Effector memory CD8-positive, alpha-beta T cell (primary cell): ENCODE results near the gene LRFN3.

Source experiments
- ATAC-seq: fragments of 150-1000 bp; cut with Tn5 transposase; replicated peaks from 2 replicates; pipeline ENCODE4 v1.10.0; 2021; ENCODE audit warnings: mild to moderate bottlenecking, moderate library complexity
- DNase-seq, 3 experiments: peaks; one replicate each; pipeline ENCODE4 v3.0.0; 2021
- H3K27ac Mint-ChIP-seq, 2 donors: one replicate each; pipeline ENCODE4 v1.8.0; 2022; ENCODE audit warnings: mild to moderate bottlenecking in 2 of 2, mixed read lengths in 2 of 2, moderate library complexity in 2 of 2
- H3K27me3 Mint-ChIP-seq, 2 donors: one replicate each; pipeline ENCODE4 v1.8.0; 2022; ENCODE audit warnings: mixed read lengths in 2 of 2
- H3K36me3 Mint-ChIP-seq: one replicate; pipeline ENCODE4 v1.8.0; 2022; ENCODE audit warnings: mild to moderate bottlenecking, moderate library complexity, mixed read lengths; ENCODE audit not compliant: insufficient read depth
- H3K4me1 Mint-ChIP-seq, 2 donors: one replicate each; pipeline ENCODE4 v1.8.0; 2022; ENCODE audit warnings: low read depth in 2 of 2, mixed read lengths in 2 of 2
- H3K4me3 Mint-ChIP-seq, 2 donors: one replicate each; pipeline ENCODE4 v1.8.0; 2022; ENCODE audit warnings: mild to moderate bottlenecking in 2 of 2, mixed read lengths in 2 of 2, moderate library complexity in 2 of 2
- H3K9me3 Mint-ChIP-seq, 2 donors: one replicate each; pipeline ENCODE4 v1.8.0; 2022; ENCODE audit warnings: mixed read lengths in 2 of 2

Gene LRFN3

DNA sequence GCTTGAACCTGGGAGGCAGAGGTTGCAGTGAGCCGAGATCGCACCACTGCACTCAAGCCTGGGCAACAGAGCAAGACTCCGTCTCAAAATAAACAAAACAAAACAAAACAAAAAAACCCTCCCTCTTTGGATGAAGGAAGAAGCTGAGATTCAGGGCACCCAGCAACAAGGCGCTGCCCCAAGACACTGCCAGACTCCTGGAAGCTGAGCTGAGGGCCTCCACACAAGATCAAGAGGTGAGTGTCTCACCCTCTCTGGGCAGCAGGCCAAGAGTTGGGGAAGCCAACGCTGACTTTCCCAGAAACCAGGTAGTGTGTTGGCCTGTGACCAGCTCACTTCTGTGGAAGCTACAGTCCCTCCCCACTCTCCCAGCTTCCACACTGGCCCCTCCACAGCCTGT lies 24.4 kb upstream of the LRFN3 start:
- Mint-ChIP-seq H3K4me1 (peaks cover 14 to 21% of the 10 kb centered on the region in 2 donors), H3K27ac (no peak overlapping the region), H3K4me3 (no peak overlapping the region), H3K36me3 (peaks cover 3% of the 10 kb centered on the region), H3K9me3 (no peaks in the 10 kb centered on the region), H3K27me3 (no peaks in the 10 kb centered on the region)
- DNase-seq (no peak), ATAC-seq (no peak)

GRCh38 chr19:35913589-35913988 lies 22.6 kb upstream of the LRFN3 start:
- peak overlapping the region in 1 of 2 donors; percentile 74 for H3K27ac Mint-ChIP-seq
- DNase-seq (no peak), ATAC-seq (no peak)
- H3K36me3 Mint-ChIP-seq, result no peaks in the 10 kb centered on the region
- no peaks in the 10 kb centered on the region for H3K27me3 Mint-ChIP-seq
- peaks cover 6 to 11% of the 10 kb centered on the region in 2 donors for H3K4me1 Mint-ChIP-seq
- H3K9me3 Mint-ChIP-seq, result no peaks in the 10 kb centered on the region
- H3K4me3 Mint-ChIP-seq, result no peak overlapping the region

DNA sequence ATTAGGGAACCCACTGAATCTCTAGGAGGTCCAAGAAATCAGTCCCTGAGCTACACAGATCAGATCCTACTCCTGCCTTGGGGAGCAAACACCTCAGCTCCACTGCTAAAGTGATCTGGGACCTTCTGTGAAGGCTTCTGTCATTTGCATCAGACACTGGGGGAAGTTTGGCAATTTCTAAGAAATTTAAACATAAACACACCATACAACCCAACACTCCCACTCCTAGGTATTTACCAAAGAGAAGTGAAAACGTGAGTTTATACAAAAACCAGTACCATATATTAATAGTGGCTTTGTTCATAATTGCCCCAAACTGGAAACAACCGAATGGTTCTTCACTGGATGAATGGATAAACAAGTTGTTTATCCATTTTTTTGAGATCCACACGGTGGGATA lies 20.7 kb upstream of the LRFN3 start:
- Mint-ChIP-seq H3K36me3 (no peaks in the 10 kb centered on the region), H3K27me3 (no peaks in the 10 kb centered on the region), H3K27ac (no peak overlapping the region), H3K9me3 (no peaks in the 10 kb centered on the region), H3K4me3 (no peak overlapping the region), H3K4me1 (peaks cover 0 to 2% of the 10 kb centered on the region in 2 donors)
- ATAC-seq, result no peak
- DNase-seq, result no peak

DNA sequence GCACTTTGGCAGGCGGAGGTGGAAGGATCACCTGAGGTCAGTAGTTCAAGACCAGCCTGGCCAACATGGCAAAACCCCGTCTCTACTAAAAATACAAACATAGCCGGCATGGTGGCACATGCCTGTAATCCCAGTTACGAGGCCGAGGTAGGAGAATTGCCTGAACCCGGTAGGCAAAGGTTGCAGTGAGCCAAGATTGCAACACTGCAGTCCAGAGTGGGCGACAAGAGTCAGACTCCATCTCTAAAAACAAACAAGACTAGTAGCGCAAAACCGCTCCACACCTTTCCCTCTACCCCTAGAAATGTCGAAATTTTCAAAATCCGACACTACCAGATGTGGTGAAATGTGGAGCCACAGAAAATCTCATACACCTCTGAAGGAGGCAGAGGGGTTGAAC lies 16.9 kb upstream of the LRFN3 start:
- no peaks in the 10 kb centered on the region for H3K36me3 Mint-ChIP-seq
- H3K4me1 Mint-ChIP-seq, result no peaks in the 10 kb centered on the region
- H3K9me3 Mint-ChIP-seq, result no peaks in the 10 kb centered on the region
- no peaks in the 10 kb centered on the region for H3K27me3 Mint-ChIP-seq
- no peak for ATAC-seq
- no peak overlapping the region for H3K4me3 Mint-ChIP-seq
- H3K27ac Mint-ChIP-seq, result no peak overlapping the region
- no peak for DNase-seq

GRCh38 chr19:35921012-35921411 lies 15.2 kb upstream of the LRFN3 start:
- ATAC-seq (no peak), DNase-seq (no peak)
- H3K4me3 Mint-ChIP-seq, result no peak overlapping the region

GRCh38 chr19:35925501-35925900 lies 10.7 kb upstream of the LRFN3 start:
- ATAC-seq (no peak), DNase-seq (no peak)
- Mint-ChIP-seq H3K4me3 (no peak overlapping the region), H3K27me3 (no peaks in the 10 kb centered on the region), H3K9me3 (peaks cover 0 to 8% of the 10 kb centered on the region in 2 donors), H3K4me1 (peaks cover 19 to 29% of the 10 kb centered on the region in 2 donors), H3K27ac (no peak overlapping the region), H3K36me3 (peaks cover 5% of the 10 kb centered on the region)

More at GRCh38 chr19:35921012-35921411, 15.2 kb upstream of the LRFN3 start:
- Mint-ChIP-seq H3K4me1 (peaks cover 0 to 3% of the 10 kb centered on the region in 2 donors), H3K36me3 (no peaks in the 10 kb centered on the region), H3K27ac (no peak overlapping the region), H3K27me3 (no peaks in the 10 kb centered on the region), H3K9me3 (peaks cover 0 to 5% of the 10 kb centered on the region in 2 donors)

GRCh38 chr19:35928507-35928906 lies 7.7 kb upstream of the LRFN3 start:
- Mint-ChIP-seq H3K27me3 (no peaks in the 10 kb centered on the region), H3K4me1 (peaks cover 29 to 35% of the 10 kb centered on the region in 2 donors), H3K27ac (peak overlapping the region in 1 of 2 donors; percentile 78), H3K36me3 (peaks cover 11% of the 10 kb centered on the region), H3K9me3 (peaks cover 0 to 8% of the 10 kb centered on the region in 2 donors), H3K4me3 (peak overlapping the region; percentile 41 to 49)
- ATAC-seq (no peak), DNase-seq (no peak)

DNA sequence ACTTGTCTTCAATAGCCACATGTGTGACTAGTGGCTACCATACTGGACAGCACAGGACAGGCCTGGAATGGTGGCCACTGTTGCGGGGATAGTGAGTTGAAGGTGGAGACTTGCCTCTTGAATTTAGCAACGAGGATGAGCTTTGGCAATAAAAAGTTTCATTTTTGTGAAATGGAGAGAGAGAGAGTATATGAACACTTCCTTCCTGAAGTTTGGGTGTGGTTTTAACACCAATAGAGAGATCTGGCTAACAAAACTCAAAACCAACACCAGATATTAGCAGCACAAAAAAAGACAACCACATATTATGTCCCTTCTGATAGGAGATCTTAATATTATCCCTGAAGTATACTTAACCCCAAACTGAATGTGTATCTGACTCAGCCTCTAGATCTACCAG lies 6.3 kb upstream of the LRFN3 start:
- ATAC-seq (peak; percentile 12), DNase-seq (no peak)
- H3K4me3 Mint-ChIP-seq, result peak overlapping the region; percentile 71 to 75
- H3K27me3 Mint-ChIP-seq, result no peaks in the 10 kb centered on the region
- H3K36me3 Mint-ChIP-seq, result peaks cover 11% of the 10 kb centered on the region
- peaks cover 29 to 35% of the 10 kb centered on the region in 2 donors for H3K4me1 Mint-ChIP-seq
- peak overlapping the region; percentile 72 to 82 for H3K27ac Mint-ChIP-seq
- H3K9me3 Mint-ChIP-seq, result peaks cover 0 to 8% of the 10 kb centered on the region in 2 donors

DNA sequence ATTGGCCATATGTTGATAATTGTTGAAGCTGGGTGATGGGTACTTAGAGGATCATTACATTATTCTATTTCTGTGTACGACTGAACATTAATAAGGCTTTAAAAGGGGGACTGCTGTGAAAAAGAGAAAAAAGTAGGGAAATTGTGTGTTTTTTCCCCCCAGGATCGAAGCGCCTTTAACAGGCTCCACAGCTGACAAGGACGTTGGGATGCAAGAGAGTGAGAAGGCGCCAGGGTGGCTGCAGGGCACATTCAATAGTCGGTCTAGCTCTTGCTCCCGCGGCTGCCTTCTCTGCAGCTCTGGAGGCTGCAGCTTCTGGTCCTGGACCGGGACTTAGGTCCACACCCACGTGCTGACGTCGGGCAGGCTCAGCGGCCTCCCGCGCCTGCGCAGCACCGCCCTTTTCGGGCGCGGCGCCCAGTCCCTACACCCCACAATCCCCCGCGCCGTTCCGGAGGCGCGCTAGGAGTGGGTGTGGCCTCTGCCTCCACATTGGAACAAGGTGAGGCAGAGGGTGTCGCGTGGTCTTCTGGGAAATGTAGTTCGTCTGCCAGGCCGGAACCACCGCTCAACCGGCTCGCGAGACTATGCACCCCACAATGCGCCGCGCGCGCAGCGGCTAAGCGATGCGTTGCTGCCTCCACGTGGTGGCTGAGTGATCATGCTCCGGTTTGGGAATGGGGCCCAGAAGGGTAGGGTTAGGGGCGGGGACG lies 4.9 kb upstream of the LRFN3 start:
- no peaks in the 10 kb centered on the region for H3K27me3 Mint-ChIP-seq
- DNase-seq, result peak; percentile 98 to 99 (median 99)

GRCh38 chr19:35931874-35932202 lies 4.3 kb upstream of the LRFN3 start:
- no peak for ATAC-seq
- Mint-ChIP-seq H3K4me1 (peaks cover 29 to 31% of the 10 kb centered on the region in 2 donors), H3K36me3 (peaks cover 11% of the 10 kb centered on the region), H3K9me3 (no peaks in the 10 kb centered on the region), H3K27me3 (no peaks in the 10 kb centered on the region), H3K4me3 (peak overlapping the region; percentile 69 to 75), H3K27ac (peak overlapping the region in 1 of 2 donors; percentile 3)
- no peak for DNase-seq

More for the DNA sequence above, 4.9 kb upstream of the LRFN3 start:
- Mint-ChIP-seq H3K4me1 (peaks cover 33 to 34% of the 10 kb centered on the region in 2 donors), H3K27ac (peak overlapping the region; percentile 3 to 56), H3K4me3 (peak overlapping the region; percentile 69 to 75), H3K36me3 (peaks cover 11% of the 10 kb centered on the region), H3K9me3 (no peaks in the 10 kb centered on the region)
- peak; percentile 94 for ATAC-seq

DNA sequence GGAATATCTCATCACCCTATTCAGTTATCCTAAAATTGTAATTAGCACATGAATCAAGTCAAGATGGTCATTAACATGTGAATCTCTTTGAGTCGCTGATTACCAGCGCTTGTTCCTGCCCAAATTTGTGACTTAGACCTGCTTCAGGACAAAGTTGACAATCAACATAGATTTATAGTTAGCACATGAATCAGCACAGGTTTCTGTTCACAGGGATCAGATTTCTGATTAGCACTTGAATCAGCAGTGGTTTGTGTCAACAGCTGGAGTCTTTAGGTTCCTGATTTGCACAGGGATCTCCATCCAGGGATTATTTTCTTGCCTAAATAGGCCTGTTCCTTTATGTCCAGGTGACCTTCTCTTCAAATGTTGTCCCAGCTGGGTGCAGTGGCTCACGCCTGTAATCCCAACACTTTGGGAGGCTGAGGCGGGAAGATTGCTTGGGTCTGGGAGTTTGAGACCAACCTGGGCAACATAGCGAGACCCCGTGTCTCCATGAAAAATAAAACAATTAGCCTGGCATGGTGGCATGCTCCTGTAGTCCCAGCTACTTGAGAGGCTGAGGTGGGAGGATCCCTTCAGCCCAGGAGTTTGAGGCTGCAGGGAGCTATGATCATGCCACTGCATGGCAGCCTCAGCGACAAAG lies 3.8 kb upstream of the LRFN3 start:
- Mint-ChIP-seq H3K4me1 (peaks cover 26 to 27% of the 10 kb centered on the region in 2 donors), H3K4me3 (no peak overlapping the region)
- ATAC-seq, result no peak

DNA sequence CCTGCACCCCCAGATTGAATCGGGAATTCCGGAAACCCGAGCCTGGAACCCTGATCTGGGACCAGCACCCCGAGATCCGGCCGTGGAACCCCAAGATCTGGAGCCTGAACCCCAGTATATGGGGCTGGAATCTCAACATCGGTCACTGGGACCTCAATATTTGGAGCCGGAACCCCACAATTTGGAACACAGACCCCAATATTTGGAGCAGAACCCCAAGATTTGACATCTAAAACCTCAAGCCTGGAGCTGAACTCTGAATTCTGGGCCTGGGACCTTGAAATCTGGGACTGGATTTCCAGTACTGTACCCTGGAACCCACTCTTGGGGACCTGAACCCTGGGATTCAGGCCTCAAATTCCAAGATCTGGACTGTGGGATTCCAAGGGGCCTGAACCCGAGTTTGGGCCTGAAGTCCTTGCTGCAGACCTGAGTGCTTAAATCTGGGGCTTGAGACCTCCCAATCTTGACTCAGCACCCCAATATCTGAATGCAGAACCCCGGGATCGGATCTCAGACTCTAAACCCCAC lies 629 bp downstream of the LRFN3 start:
- peak overlapping the region; percentile 72 to 86 for H3K4me3 Mint-ChIP-seq
- no peak for DNase-seq
- ATAC-seq, result no peak
- H3K27me3 Mint-ChIP-seq, result no peaks in the 10 kb centered on the region
- H3K36me3 Mint-ChIP-seq, result peaks cover 12% of the 10 kb centered on the region
- H3K9me3 Mint-ChIP-seq, result no peaks in the 10 kb centered on the region
- peak overlapping the region in 1 of 2 donors; percentile 77 for H3K27ac Mint-ChIP-seq
- peaks cover 22 to 28% of the 10 kb centered on the region in 2 donors for H3K4me1 Mint-ChIP-seq

More for the DNA sequence above, 3.8 kb upstream of the LRFN3 start:
- no peak for DNase-seq
- no peaks in the 10 kb centered on the region for H3K27me3 Mint-ChIP-seq
- H3K27ac Mint-ChIP-seq, result no peak overlapping the region
- H3K9me3 Mint-ChIP-seq, result no peaks in the 10 kb centered on the region
- H3K36me3 Mint-ChIP-seq, result peaks cover 11% of the 10 kb centered on the region

DNA sequence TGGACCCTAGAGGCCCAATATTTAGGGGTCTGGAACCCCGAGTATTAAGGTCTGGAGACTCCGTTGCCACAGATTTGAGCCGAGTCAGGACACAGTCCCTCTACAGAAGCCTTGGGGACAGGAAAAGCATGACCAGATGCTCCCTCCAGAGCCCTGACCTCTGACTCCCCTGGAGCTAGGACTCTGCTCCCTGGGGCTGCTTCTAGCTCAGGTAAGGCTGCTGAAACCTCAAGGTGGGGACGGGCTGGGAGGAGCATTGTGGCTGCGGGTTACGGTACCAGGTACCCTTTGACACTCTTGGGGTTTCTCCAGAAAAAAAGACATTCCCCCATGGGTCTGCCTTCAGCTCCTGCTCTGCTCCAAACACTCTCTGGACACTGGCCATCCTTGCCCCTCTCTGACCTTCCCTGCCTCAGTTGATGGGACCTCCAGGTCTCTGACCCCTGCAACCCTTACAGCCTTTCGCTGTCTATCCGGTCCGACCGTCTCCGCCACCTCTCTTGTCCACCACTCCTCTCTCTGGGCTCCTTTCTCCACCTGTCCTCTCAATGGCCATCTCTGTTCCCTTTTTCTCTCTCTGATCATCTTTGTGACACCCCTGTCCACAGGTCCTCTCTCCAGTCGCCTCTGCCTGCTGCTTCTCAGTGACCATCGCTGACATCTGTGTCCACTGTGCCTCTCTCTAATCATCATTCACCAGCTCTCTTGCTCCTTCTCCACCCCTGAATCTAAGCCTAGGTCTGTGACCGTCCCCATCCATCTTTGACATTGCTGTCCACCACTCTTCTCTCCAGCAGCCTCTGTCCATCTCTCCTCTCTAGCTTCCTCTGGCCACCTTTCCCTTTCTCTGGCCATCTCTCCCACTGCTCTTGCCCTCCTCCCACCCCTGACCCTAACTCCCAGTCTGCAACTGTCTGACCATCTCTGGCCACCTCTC lies 1.4 kb downstream of the LRFN3 start:
- peak overlapping the region; percentile 72 to 86 for H3K4me3 Mint-ChIP-seq

More for the DNA sequence above, 1.4 kb downstream of the LRFN3 start:
- Mint-ChIP-seq H3K9me3 (no peaks in the 10 kb centered on the region), H3K27me3 (no peaks in the 10 kb centered on the region), H3K27ac (peak overlapping the region; percentile 16 to 77), H3K4me1 (peaks cover 20 to 28% of the 10 kb centered on the region in 2 donors), H3K36me3 (peaks cover 13% of the 10 kb centered on the region)
- ATAC-seq (peak; percentile 40), DNase-seq (no peak)
